Sigmoid colon (tissue), 3 donors: ENCODE measurements around the gene PSD.

Source experiments
- CTCF ChIP-seq, 4 experiments: fragments of 450-650 bp in 3 of 4; fragments of 200-600 bp in 1 of 4; IDR thresholded peaks; one replicate each; pipeline ENCODE4 v1.5.1; 2016 to 2019; ENCODE audit warnings: antibody characterized with exemption in 4 of 4, mild to moderate bottlenecking in 3 of 4, moderate library complexity in 2 of 4
- POLR2A ChIP-seq, 2 donors: fragments of 450-650 bp; IDR thresholded peaks; one replicate each; pipeline ENCODE4 v1.6.1; 2016; ENCODE audit warnings: antibody characterized with exemption in 2 of 2, mild to moderate bottlenecking in 2 of 2, moderate library complexity in 2 of 2

- TF ChIP-seq POLR2A (IDR thresholded peaks at IDR 0.05) (no peak), CTCF (IDR thresholded peaks at IDR 0.05) (peak in 2 of 4 experiments; percentile 97 to 98)
These were observed 25.0 kb downstream of the PSD start for GRCh38 chr10:102393411-102394078.
